ENCODE data around the gene IFITM10.

IFITM10 gene

DNA sequence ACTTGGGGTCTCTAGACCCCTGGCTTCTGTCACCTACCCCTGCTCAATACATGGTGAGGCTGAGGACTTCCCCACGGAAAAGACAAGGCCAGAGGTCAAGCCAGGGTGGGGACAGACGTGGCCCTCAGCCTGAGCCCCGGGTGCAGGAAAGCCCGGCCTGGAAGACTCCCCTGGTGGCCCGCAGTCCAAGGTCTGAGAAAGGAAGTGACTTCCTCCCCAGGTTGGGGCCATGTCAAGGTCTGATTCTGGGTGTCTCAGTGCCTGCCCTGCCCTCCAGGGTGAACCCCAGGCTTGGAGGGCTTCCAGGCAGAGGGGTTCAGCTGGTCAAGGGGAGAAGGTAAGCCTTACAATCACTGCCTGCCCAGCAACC is 9.4 kb upstream of the IFITM10 start:
- no peaks in the 10 kb centered on the region for H3K4me1 ChIP-seq (ENCODE audit: control insufficient read depth, insufficient read depth, low read length)
- peaks cover 43% of the 10 kb centered on the region for H3K36me3 ChIP-seq (ENCODE audit: control insufficient read depth, insufficient read depth, low read length)
- H3K9me3 ChIP-seq (ENCODE audit: control insufficient read depth, insufficient read depth, low read length), result no peaks in the 10 kb centered on the region
- H3K9ac ChIP-seq (ENCODE audit: low read depth, low read length), result no peak overlapping the region
- H3K4me3 ChIP-seq (ENCODE audit: low read depth, low read length), result no peak overlapping the region
- peaks cover 2% of the 10 kb centered on the region for H3K27me3 ChIP-seq (ENCODE audit: control insufficient read depth, insufficient read depth, low read length)

- Histone ChIP-seq H3K27me3 (ENCODE audit: control insufficient read depth, insufficient read depth, low read length) (no peaks in the 10 kb centered on the region), H3K36me3 (ENCODE audit: control insufficient read depth, insufficient read depth, low read length) (peaks cover 43% of the 10 kb centered on the region), H3K4me3 (ENCODE audit: low read depth, low read length) (no peak overlapping the region), H3K4me1 (ENCODE audit: control insufficient read depth, insufficient read depth, low read length) (no peaks in the 10 kb centered on the region), H3K9me3 (ENCODE audit: control insufficient read depth, insufficient read depth, low read length) (no peaks in the 10 kb centered on the region), H3K9ac (ENCODE audit: low read depth, low read length) (no peak overlapping the region)
These were observed 8.9 kb upstream of the IFITM10 start for GRCh38 chr11:1759151-1759850.

- no peaks in the 10 kb centered on the region for H3K4me1 ChIP-seq (ENCODE audit: control insufficient read depth, insufficient read depth, low read length)
- H3K36me3 ChIP-seq (ENCODE audit: control insufficient read depth, insufficient read depth, low read length), result peaks cover 43% of the 10 kb centered on the region
- H3K9me3 ChIP-seq (ENCODE audit: control insufficient read depth, insufficient read depth, low read length), result no peaks in the 10 kb centered on the region
- H3K4me3 ChIP-seq (ENCODE audit: low read depth, low read length), result no peak overlapping the region
- H3K27me3 ChIP-seq (ENCODE audit: control insufficient read depth, insufficient read depth, low read length), result no peaks in the 10 kb centered on the region
- H3K9ac ChIP-seq (ENCODE audit: low read depth, low read length), result no peak overlapping the region
These were observed 8.3 kb upstream of the IFITM10 start for GRCh38 chr11:1758611-1759150.

GRCh38 chr11:1757861-1758610 is 7.6 kb upstream of the IFITM10 start:
- Histone ChIP-seq H3K4me3 (ENCODE audit: low read depth, low read length) (no peak overlapping the region), H3K4me1 (ENCODE audit: control insufficient read depth, insufficient read depth, low read length) (no peaks in the 10 kb centered on the region), H3K27me3 (ENCODE audit: control insufficient read depth, insufficient read depth, low read length) (no peaks in the 10 kb centered on the region), H3K9me3 (ENCODE audit: control insufficient read depth, insufficient read depth, low read length) (no peaks in the 10 kb centered on the region), H3K36me3 (ENCODE audit: control insufficient read depth, insufficient read depth, low read length) (peaks cover 45% of the 10 kb centered on the region), H3K9ac (ENCODE audit: low read depth, low read length) (no peak overlapping the region)

- H3K9me3 ChIP-seq (ENCODE audit: control insufficient read depth, insufficient read depth, low read length), result no peaks in the 10 kb centered on the region
- peaks cover 50% of the 10 kb centered on the region for H3K36me3 ChIP-seq (ENCODE audit: control insufficient read depth, insufficient read depth, low read length)
- no peaks in the 10 kb centered on the region for H3K27me3 ChIP-seq (ENCODE audit: control insufficient read depth, insufficient read depth, low read length)
- H3K4me1 ChIP-seq (ENCODE audit: control insufficient read depth, insufficient read depth, low read length), result no peaks in the 10 kb centered on the region
- no peak overlapping the region for H3K4me3 ChIP-seq (ENCODE audit: low read depth, low read length)
- H3K9ac ChIP-seq (ENCODE audit: low read depth, low read length), result no peak overlapping the region
These were observed 6.7 kb upstream of the IFITM10 start for GRCh38 chr11:1756791-1757771.

DNA sequence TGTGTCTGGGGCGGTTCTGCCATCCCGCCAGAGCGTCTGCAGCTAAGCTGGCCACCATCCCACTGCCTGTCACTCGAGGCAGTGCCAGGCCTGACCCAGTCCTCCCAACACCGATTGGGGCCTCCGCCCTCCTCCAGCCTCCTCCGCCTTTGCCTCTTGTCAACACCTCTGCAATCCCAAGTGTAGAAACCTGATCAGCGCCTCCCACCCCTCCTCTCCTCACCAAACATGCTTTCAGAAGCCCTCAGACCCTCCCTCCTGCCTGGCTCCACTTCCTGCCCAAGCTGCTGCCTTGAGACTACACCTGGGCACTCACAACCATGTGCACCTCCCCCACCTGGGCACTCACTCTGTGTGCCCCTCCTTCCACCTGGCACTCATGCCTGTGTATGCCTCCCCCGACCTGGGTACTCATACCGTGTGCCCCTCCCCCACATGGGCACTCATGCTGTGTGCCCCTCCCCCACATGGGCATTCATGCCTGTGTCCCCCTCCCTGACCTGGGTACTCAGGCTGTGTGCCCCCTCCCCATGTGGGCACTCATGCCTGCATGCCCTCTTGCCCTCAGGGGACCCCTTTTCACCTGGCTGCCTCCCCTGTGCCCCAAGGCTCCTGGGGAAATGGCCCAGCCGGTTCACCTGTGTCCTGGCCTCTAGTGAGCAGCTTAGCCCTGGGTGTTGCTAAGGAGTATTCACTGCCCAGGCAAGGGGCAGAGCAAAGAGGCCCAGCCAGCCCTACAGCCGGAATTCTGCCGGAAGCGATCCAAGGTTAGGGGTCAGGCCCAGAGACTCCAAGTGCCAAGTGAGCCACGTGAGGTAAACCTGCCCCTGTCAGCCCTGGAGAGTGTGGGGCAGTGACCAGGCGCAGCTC is 5.5 kb upstream of the IFITM10 start:
- H3K36me3 ChIP-seq (ENCODE audit: control insufficient read depth, insufficient read depth, low read length), result peaks cover 44% of the 10 kb centered on the region
- no peak overlapping the region for H3K9ac ChIP-seq (ENCODE audit: low read depth, low read length)
- H3K27me3 ChIP-seq (ENCODE audit: control insufficient read depth, insufficient read depth, low read length), result no peaks in the 10 kb centered on the region
- no peak overlapping the region for H3K4me3 ChIP-seq (ENCODE audit: low read depth, low read length)
- no peaks in the 10 kb centered on the region for H3K4me1 ChIP-seq (ENCODE audit: control insufficient read depth, insufficient read depth, low read length)
- H3K9me3 ChIP-seq (ENCODE audit: control insufficient read depth, insufficient read depth, low read length), result no peaks in the 10 kb centered on the region

DNA sequence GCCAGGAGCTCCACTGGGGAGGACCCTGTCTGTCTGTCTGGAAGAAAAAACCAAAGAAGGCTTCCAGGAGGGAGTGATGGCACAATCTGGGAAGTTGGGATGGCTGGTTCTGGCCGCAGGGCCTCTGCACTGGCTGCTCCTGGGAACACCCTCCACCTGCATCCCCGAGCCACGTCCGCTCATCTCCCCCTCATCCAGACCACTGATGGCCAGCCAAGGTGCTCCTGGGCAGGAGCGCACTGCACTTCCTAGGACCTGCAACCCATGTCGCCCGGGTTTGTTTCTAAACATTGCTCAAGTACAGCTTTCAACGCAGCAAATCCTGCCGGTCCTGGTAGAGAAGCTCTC is 4.9 kb upstream of the IFITM10 start:
- no peaks in the 10 kb centered on the region for H3K9me3 ChIP-seq (ENCODE audit: control insufficient read depth, insufficient read depth, low read length)
- peaks cover 38% of the 10 kb centered on the region for H3K36me3 ChIP-seq (ENCODE audit: control insufficient read depth, insufficient read depth, low read length)
- H3K27me3 ChIP-seq (ENCODE audit: control insufficient read depth, insufficient read depth, low read length), result peaks cover under 1% of the 10 kb centered on the region
- H3K9ac ChIP-seq (ENCODE audit: low read depth, low read length), result no peak overlapping the region
- H3K4me3 ChIP-seq (ENCODE audit: low read depth, low read length), result no peak overlapping the region
- no peaks in the 10 kb centered on the region for H3K4me1 ChIP-seq (ENCODE audit: control insufficient read depth, insufficient read depth, low read length)

DNA sequence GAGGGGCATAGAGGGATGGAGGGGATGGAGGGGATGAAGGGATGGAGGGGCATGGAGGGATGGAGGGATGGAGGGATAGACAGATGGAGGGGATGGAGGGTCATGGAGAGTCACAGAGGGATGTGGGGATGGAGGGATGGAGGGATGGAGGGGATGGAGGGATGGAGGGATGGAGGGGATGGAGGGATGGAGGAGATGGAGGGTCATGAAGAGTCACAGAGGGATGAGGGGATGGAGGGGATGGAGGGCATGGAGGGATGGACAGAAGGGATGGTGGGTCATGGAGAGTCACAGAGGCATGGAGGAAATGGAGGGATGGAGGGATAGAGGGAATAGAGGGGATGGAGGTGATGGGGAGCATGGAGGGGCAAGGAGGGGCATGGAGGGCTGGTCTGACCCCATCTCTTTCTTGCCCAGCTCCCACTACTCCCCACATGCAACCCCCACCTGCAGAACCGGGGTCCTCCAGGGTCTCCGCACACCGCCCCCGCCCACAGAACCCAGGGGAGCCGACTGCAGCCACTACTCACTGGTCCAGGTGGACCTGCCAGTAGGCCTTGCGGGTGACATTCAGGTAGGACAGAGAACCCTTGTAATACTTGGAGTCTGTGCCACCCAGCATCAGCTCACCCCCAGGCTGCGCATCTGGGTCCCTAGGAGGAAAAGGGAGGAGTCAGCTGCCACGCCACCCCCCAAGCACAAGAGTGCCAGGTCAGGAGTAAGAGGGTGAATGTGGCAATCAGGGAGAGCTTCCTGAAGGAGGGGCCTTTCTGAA is 4.2 kb upstream of the IFITM10 start:
- Histone ChIP-seq H3K9me3 (ENCODE audit: control insufficient read depth, insufficient read depth, low read length) (no peaks in the 10 kb centered on the region), H3K4me1 (ENCODE audit: control insufficient read depth, insufficient read depth, low read length) (no peaks in the 10 kb centered on the region), H3K36me3 (ENCODE audit: control insufficient read depth, insufficient read depth, low read length) (peaks cover 38% of the 10 kb centered on the region), H3K4me3 (ENCODE audit: low read depth, low read length) (no peak overlapping the region), H3K9ac (ENCODE audit: low read depth, low read length) (no peak overlapping the region), H3K27me3 (ENCODE audit: control insufficient read depth, insufficient read depth, low read length) (peaks cover 8% of the 10 kb centered on the region)

GRCh38 chr11:1753929-1754305 is 3.5 kb upstream of the IFITM10 start:
- Histone ChIP-seq H3K4me3 (ENCODE audit: low read depth, low read length) (no peak overlapping the region), H3K9ac (ENCODE audit: low read depth, low read length) (no peak overlapping the region), H3K27me3 (ENCODE audit: control insufficient read depth, insufficient read depth, low read length) (peaks cover 11% of the 10 kb centered on the region), H3K9me3 (ENCODE audit: control insufficient read depth, insufficient read depth, low read length) (no peaks in the 10 kb centered on the region), H3K36me3 (ENCODE audit: control insufficient read depth, insufficient read depth, low read length) (peaks cover 32% of the 10 kb centered on the region), H3K4me1 (ENCODE audit: control insufficient read depth, insufficient read depth, low read length) (no peaks in the 10 kb centered on the region)

DNA sequence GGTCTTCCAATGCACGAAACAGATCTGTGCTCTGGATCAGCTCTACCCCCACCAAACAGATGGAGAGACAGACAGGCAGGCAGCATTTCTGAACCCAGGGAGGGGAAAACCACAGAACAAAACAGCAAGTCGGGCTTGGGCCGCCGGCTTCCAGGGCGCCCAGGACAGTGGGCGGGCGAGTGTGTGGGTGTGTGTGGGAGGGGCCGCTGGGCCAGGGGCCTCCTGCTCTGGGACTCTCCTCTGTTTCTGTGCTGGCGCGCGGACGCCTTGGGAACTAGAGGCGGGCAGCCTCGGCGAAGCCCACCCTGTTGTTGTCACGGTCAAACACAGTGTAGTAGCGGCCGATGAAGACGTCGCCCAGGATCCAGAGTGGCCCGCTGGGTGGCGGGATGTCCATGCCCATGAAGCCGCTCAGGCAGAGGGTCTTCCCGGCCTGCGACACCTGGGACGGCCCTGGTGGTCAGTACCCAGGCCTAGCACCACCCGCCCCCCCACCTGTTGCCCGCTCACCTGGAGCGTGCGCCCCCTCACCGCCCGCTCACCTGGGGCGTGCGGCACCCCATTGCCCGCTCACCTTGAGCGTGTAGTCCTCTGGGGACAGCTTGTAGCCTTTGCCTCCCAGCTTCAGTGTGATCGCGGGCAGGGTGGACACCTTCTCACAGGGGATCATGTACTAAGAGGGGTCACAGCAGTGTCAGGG is 3.0 kb upstream of the IFITM10 start:
- Histone ChIP-seq H3K4me1 (ENCODE audit: control insufficient read depth, insufficient read depth, low read length) (no peaks in the 10 kb centered on the region), H3K9me3 (ENCODE audit: control insufficient read depth, insufficient read depth, low read length) (no peaks in the 10 kb centered on the region), H3K27me3 (ENCODE audit: control insufficient read depth, insufficient read depth, low read length) (peaks cover 16% of the 10 kb centered on the region), H3K4me3 (ENCODE audit: low read depth, low read length) (no peak overlapping the region), H3K36me3 (ENCODE audit: control insufficient read depth, insufficient read depth, low read length) (peaks cover 31% of the 10 kb centered on the region), H3K9ac (ENCODE audit: low read depth, low read length) (no peak overlapping the region)
